ENCODE measurements around the gene SLC13A3. TPM values are rescaled to one million over a fixed set of nuclear protein-coding genes. Genes with fewer than 3 reads are reported as not detected.

SLC13A3 gene
- total RNA-seq, 1 donor from 2014 or later, result 7.4 TPM

GRCh38 chr20:46640536-46641311 is 10.5 kb downstream of the SLC13A3 start:
- H3K9me3 Mint-ChIP-seq, result no peaks in the 10 kb centered on the region
- Histone ChIP-seq H3K4me3 (no peak overlapping the region), H3K4me1 (peaks cover 20% of the 10 kb centered on the region), H3F3A (ENCODE audit: low read depth) (peaks cover 19% of the 10 kb centered on the region), H3K36me3 (no peaks in the 10 kb centered on the region), H4K20me1 (ENCODE audit: low read depth) (peaks cover 4% of the 10 kb centered on the region), H3K27me3 (peaks cover 7% of the 10 kb centered on the region), H3K27ac (no peak overlapping the region), H2AFZ (replicated peaks) (no peak overlapping the region), H3K9me3 (ENCODE audit: low read depth) (no peaks in the 10 kb centered on the region), H3K9ac (no peak overlapping the region), H3K4me2 (no peak overlapping the region), H3K79me2 (ENCODE audit: low read depth) (no peaks in the 10 kb centered on the region)
- no peak overlapping the region for H3K27ac Mint-ChIP-seq
- no peak for TF ChIP-seq EZH2phosphoT487 (IDR thresholded peaks at IDR 0.05)
- no peak for TF ChIP-seq EZH2 (IDR thresholded peaks at IDR 0.05)
- TF ChIP-seq, protein P1, sequence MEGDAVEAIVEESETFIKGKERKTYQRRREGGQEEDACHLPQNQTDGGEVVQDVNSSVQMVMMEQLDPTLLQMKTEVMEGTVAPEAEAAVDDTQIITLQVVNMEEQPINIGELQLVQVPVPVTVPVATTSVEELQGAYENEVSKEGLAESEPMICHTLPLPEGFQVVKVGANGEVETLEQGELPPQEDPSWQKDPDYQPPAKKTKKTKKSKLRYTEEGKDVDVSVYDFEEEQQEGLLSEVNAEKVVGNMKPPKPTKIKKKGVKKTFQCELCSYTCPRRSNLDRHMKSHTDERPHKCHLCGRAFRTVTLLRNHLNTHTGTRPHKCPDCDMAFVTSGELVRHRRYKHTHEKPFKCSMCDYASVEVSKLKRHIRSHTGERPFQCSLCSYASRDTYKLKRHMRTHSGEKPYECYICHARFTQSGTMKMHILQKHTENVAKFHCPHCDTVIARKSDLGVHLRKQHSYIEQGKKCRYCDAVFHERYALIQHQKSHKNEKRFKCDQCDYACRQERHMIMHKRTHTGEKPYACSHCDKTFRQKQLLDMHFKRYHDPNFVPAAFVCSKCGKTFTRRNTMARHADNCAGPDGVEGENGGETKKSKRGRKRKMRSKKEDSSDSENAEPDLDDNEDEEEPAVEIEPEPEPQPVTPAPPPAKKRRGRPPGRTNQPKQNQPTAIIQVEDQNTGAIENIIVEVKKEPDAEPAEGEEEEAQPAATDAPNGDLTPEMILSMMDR (IDR thresholded peaks at IDR 0.05), result no peak
- no peaks in the 10 kb centered on the region for H3K36me3 Mint-ChIP-seq
- no peak for DNase-seq (ENCODE audit: low spot score)
- no peak overlapping the region for H3K4me3 Mint-ChIP-seq
- H3K4me1 Mint-ChIP-seq, result peaks cover 36% of the 10 kb centered on the region
- peaks cover 5% of the 10 kb centered on the region for H3K27me3 Mint-ChIP-seq (ENCODE audit: insufficient read depth, low read depth)

GRCh38 chr20:46640044-46640443 is 11.2 kb downstream of the SLC13A3 start:
- no peak overlapping the region for H3K27ac ChIP-seq
- H3K36me3 Mint-ChIP-seq, result no peaks in the 10 kb centered on the region
- peak overlapping the region; percentile 57 for H3K27ac Mint-ChIP-seq
- H3K9me3 ChIP-seq (ENCODE audit: low read depth), result no peaks in the 10 kb centered on the region
- no peak overlapping the region for H3K4me3 Mint-ChIP-seq
- TF ChIP-seq EZH2phosphoT487 (IDR thresholded peaks at IDR 0.05) (no peak), EZH2 (IDR thresholded peaks at IDR 0.05) (no peak)
- TF ChIP-seq, protein P1 (IDR thresholded peaks at IDR 0.05), result no peak
- peaks cover under 1% of the 10 kb centered on the region for H4K20me1 ChIP-seq (ENCODE audit: low read depth)
- no peak for DNase-seq (ENCODE audit: low spot score)
- no peaks in the 10 kb centered on the region for H3K36me3 ChIP-seq
- H2AFZ ChIP-seq (replicated peaks), result no peak overlapping the region
- H3K4me1 Mint-ChIP-seq, result peaks cover 32% of the 10 kb centered on the region
- H3K4me3 ChIP-seq, result no peak overlapping the region
- peaks cover 15% of the 10 kb centered on the region for H3F3A ChIP-seq (ENCODE audit: low read depth)
- H3K27me3 Mint-ChIP-seq (ENCODE audit: insufficient read depth, low read depth), result peaks cover 5% of the 10 kb centered on the region
- H3K79me2 ChIP-seq (ENCODE audit: low read depth), result no peaks in the 10 kb centered on the region
- H3K9me3 Mint-ChIP-seq, result no peaks in the 10 kb centered on the region
- H3K4me2 ChIP-seq, result no peak overlapping the region
- no peak overlapping the region for H3K9ac ChIP-seq
- peaks cover 13% of the 10 kb centered on the region for H3K4me1 ChIP-seq
- peaks cover 5% of the 10 kb centered on the region for H3K27me3 ChIP-seq

DNA sequence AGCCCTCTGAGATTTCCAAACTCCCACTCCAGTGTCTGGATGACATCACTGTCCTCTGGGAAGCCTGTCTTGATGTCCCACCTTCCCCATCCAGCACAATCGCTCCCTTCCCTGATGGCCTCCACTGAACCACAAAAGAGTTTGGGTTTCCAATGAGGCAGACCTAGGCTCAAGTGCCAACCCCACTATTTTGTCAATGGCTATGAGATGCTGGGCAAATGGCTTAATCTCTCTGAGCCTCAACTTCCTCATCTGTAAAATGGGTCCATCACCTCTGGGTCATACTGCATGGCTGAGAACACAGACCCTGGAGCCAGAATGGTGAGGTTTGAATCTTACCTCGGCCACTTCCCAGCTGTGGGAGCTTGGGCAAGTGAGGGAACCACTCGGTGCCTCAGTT is 11.7 kb downstream of the SLC13A3 start:
- TF ChIP-seq EZH2phosphoT487 (IDR thresholded peaks at IDR 0.05), result no peak
- TF ChIP-seq, protein P1 (IDR thresholded peaks at IDR 0.05), result no peak
- TF ChIP-seq EZH2 (IDR thresholded peaks at IDR 0.05), result no peak
- Mint-ChIP-seq H3K27ac (no peak overlapping the region), H3K4me3 (no peak overlapping the region), H3K4me1 (peaks cover 32% of the 10 kb centered on the region), H3K27me3 (ENCODE audit: insufficient read depth, low read depth) (peaks cover 8% of the 10 kb centered on the region), H3K36me3 (no peaks in the 10 kb centered on the region), H3K9me3 (no peaks in the 10 kb centered on the region)
- Histone ChIP-seq H3F3A (ENCODE audit: low read depth) (peaks cover 13% of the 10 kb centered on the region), H3K79me2 (ENCODE audit: low read depth) (no peaks in the 10 kb centered on the region), H3K27me3 (peaks cover under 1% of the 10 kb centered on the region), H3K27ac (no peak overlapping the region), H3K9me3 (ENCODE audit: low read depth) (no peaks in the 10 kb centered on the region), H3K9ac (no peak overlapping the region), H4K20me1 (ENCODE audit: low read depth) (no peaks in the 10 kb centered on the region), H3K4me2 (no peak overlapping the region), H3K4me3 (no peak overlapping the region), H3K4me1 (peaks cover 9% of the 10 kb centered on the region), H3K36me3 (no peaks in the 10 kb centered on the region), H2AFZ (replicated peaks) (no peak overlapping the region)
- DNase-seq (ENCODE audit: low spot score), result no peak

Measured in neural progenitor cell (in vitro differentiated cells).